Inflammatory macrophage (primary cell): ENCODE data around the gene GUCY1B1.
"Not testable (repeated sequence)": the region's sequence is repeated elsewhere in the genome, so short reads cannot be mapped to it uniquely, and the experiment has no call there.

Experiments
- DNase-seq, 2 donors: peaks; one replicate each; pipeline ENCODE4 v3.0.0-alpha.2; 2020 to 2022

GUCY1B1 gene

DNA sequence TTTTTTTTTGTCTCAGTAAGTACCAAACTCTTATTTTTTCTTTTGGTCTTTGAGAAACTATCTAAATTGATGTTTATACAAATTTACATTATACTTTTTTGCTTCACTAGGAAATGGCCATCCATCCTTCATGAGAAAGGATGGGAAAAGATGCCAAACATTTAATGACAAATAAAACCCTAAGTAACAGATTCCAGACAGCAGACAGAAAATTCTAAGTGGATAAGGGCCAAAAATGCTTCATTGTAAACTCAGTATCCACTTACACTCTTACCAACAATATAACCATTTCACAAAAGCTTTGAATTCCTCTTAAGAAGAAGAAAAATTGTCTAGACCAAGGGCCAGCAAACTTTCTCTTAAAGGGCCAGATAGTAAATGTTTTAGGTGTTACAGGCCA, 3.5 kb downstream of the GUCY1B1 start:
- no peak for DNase-seq

DNA sequence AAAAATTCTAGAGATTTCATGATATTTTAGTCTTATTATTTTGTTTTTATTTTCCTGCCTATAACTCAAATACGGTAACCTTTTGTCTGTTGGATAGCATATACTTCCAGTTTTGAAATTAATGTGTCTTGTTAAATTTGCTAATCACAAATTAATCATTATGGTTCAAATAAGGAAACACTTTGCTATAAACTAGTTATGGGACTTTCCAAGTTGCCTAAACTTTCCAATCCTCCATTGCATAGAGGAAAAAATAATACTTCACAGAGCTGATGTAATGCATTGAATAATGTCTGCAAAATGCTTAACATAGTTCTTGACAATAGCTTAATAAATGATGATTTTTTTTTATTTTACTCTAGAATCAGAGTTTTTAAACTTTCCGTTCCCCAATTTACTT, 4.7 kb downstream of the GUCY1B1 start:
- no peak for DNase-seq

DNA sequence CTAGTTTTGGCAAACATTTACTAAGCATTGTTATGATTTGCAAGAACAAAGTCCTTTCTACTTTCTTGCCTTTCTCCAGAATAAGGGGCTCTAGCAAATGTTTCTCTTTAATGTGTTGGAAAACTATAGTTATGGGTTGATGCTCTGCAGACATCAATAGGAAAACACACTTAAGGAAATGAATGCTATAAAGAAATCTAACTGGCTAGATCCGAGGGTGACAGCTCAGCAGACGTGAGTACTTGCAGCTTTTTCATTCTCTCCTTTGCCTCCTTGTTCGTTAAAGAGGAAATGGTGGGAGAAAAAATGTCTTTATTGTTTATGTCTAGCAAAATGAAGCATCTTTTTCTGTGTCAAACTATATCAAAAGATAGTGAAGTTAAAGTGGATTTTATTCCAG, 6.3 kb downstream of the GUCY1B1 start:
- no peak for DNase-seq

DNA sequence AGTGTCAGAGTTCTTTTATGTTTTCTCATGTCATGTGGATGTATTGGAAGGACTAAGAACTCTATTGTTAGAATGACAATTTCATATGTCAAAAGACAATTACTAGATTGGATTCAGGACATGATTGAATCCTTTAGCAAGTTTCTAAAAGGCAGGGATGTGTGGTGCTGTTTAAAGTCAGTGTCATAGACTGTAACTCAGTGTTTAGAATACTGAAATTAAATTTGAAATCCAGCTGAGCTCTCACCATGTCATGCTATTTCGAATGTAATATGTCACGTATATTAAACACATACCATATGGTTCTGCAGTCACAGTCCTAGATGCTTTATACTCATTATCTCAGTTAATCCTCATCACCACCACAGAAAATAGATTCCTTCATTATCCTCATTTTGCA, 7.8 kb downstream of the GUCY1B1 start:
- no peak for DNase-seq

DNA sequence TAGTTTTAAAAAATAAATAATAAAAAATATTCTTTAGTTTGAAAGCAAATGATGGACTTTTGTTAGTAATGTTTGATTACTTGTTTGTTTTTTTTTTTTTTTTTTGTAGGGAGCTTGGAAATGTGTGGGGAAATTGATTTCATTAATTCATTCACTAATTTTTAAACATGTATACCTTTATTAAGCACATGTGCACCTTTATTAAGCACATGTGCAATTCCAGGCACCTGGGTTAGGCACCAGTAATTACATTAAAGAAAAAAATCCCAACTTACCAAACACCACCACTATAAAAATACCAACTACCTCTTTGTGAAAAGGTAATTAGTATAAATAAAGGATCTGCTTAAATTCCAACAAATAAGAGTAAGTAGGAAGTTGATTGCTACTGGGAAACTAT, 9.5 kb downstream of the GUCY1B1 start:
- DNase-seq, result no peak

DNA sequence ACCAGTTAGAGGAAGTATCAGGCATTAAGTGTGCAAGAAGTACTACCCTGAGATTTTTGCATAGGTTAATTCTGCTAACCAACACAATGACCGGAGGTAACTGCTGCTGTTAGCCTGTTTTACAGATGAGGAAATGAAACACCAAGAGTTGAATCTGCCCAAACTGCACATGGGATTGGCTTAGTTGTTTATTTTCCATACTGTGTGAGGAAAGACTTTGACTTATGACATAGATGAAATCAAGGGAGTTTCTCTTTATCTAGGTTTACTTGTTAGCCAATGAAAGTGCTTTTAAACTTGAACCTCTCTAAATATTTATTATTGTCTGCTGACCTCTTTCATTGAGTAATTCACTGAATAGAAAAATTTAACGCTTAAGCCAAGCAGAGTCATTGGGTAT, 10.3 kb downstream of the GUCY1B1 start:
- peak; percentile 43 to 72 for DNase-seq

DNA sequence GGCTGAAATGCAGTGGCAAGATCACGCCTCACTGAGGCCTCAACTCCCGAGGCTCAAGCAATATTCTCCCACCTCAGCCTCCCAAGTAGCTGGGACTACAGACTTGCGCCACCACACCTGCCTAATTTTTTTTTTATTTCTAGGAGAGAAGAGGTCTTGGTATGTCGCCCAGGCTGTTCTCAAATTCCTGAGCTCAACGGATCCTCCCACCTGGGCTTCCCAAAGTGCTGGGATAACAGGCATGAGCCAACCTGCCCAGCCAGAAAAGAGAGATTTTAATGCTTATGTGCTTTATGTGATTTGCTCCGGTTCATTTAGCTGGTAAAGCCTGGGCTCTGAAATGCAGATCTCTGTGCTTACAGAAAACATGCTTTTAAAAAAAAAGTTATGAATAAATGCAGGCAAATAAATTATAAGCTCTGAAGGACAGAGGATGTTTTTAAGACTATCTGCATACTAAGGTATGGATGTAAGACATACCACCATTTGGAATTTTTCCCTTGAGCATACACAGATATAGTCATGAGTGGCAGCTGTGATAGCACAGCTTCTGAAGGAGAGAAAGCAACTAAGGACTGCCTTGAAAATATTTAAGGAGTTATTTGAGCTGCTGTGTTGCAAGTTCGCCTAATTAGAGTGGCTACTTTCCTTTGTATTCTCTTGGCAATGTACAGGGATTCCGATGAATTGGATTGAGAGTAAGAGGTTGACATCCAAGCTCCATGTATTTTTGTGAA, 13.8 kb downstream of the GUCY1B1 start:
- no peak for DNase-seq

DNA sequence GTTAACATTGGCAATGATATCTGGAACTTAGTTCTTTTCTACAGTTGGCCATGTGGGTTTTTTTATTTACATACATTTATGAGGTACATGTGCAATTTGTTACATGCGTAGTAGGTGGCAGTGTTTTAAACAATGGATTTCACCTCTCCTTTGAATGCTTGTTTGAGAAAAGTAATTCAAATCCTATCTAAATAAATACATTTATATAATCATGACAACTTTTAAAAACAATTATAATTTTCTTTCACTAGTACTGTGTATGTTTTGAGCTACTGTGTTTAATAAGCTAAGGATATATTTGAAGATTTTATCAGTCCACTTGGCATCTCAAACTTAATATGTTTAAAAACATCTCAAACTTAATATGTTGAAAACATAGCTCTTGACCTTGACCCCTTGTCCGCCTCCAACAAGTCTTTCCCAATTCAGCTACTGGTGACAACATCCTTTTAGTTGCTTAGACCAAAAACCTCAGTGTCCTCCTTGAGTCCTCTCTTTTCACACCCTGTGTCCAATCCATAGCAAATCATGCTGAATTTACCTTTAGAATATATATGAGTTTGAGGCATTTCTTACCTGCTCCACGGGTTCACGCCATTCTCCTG, 14.5 kb downstream of the GUCY1B1 start:
- no peak for DNase-seq

DNA sequence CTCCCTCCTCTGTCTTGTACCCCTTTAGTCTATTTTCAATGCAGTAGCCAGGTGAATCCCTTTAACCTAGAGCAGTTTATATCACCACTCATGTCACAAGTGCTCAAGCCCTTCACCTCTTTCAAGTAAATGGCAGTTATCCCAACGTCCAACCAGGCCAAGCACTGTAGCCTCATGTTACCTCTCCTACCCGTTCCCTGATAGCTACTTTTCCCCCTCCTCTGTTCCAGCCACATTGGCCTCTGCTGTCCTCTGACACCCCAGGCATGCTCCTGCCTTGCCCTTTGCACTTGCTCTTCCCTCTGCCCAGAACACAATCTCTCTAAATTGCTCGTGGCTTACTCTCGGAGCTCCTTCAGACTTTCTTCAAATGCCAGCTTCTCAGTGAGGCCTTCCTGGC, 15.2 kb downstream of the GUCY1B1 start:
- DNase-seq, result no peak

DNA sequence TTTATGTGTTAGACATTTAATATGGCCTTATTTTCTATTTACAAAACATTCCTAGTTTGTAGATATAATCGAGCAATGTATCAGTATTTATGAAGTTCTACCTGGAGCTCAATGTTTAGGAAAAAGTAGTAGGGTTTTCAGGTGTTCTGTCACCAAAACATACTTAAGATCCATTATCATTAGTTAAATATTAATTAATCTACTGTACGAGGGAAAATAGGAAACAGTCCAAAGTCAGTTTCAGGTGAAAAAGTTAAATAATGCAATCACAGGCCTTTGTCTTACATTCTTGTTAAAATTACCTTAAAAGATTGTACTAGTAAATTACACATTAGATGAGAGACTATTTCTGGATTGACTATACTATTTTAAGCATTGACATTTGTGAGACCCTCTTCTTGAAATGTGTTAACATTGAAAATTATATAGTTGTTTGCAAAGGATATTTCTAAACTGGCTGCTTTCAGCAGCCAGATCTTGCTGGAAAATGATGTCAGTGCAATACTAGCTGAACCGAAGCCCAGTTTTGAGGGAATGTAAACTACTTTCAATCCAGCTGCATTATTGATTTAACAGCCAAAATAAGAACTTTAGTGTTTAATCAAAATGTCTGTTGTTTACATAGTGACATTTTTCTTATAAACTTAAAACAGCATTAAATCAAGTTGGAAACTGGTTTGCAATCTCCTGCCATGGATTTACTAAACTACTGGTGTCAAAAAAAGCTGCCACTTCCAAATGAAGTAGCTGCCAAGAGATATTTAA, 19.3 kb downstream of the GUCY1B1 start:
- DNase-seq, result no peak

DNA sequence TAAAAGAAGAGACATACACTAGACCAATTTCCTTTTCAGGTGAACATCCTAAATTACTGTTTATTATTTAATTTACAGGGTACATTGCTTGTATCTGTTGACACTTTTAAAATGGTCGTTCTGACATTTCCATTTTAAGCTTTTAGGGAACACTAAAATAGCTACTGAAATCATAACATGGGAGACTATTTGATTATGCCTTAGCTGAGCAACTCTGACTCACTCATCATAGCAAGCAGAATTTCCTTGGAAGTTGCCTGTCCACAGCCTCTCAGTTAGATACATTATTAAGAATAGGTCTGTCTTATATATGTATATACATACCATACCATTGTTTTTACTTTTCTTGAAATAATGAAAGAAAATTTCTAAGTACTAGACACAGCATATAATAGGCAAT, 22.0 kb downstream of the GUCY1B1 start:
- DNase-seq, result no peak

DNA sequence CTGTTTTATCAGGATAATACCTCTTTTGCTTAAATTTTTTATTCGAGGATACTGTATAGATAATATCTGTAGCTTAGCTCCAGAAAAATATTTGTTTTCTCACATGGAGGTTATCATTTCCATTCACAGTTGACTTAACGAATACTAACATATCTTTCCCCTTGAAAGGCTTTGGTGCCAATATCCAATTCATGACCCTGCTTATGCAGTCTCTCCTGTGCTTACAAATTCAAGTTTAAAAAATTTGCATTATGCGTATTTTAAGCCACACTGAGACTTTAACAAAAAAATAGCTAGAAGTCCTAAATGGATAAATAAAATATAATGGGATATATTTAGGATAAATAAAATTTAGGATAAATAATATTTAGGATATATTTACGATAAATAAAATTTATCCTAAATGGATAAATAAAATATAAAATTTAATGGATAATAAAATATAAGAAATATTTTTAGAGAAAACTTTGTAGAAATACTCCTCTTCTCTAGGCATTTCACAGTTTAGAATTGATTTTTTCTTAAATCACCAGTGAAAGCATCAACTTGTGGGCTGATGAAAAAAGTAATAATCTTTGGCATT, 22.5 kb downstream of the GUCY1B1 start:
- no peak for DNase-seq

DNA sequence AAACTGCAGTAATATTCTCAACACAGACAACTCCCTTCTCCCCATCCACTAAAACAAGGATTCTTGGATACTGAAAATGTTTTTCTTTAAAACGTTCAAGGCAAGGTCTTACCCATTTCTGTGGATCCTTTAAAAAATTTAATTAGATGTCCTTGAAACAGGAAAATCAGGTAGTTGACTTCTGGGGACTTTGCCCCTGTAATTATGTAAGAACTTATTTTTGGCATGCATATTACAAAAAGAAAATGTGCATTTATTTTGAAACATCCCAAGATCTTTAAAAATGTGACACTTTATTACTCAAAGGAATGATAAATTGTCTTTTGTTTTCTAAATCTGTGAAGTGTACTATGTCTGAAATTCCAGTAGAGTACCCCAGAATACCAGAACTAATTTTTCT, 25.8 kb downstream of the GUCY1B1 start:
- no peak for DNase-seq

DNA sequence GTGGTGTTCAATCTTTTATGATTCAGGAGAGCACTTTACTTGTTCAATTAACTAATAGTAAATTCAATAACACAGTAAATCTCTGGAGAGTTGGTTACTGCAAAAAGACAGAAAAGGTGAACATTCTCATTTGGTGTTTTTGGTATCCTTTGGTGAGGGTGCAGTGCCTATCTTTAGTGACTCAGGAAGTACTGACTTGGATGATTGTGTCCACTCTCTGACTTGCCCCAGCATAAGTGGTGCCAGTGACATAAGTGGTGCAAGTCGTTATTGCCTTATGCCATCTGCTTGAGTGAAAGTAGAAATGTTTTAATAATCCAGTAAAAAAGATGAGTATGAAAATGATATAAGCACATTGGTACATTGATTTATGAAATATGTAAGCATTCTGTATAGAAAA, 27.0 kb downstream of the GUCY1B1 start:
- no peak for DNase-seq

DNA sequence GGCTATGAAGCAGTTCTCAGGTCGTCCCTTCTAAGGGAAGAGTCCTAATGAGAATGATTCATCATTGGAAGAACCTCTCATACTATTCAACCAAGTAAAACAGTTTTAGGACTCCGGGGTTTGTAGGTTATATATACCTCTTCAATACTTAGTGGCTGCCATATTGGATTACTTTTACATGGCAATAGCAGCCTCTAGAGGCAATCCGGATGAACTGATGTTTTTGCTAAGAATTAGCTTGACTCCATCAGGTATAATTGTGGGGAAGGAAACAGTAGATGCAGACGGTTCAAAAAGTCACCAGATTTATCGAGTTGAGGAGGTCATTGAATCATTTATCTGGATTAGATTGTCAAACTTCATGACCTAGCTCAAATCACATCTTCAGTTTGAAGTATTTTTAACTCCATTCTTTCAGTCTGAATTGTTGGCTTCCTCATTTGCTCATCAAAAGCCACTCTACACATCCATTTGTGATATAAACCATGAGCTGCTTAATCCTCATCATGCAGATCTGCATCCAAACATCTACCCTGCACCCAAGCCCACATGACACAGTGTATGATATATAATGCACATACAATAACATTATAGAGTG, 28.4 kb downstream of the GUCY1B1 start:
- peak; percentile 62 to 81 for DNase-seq

DNA sequence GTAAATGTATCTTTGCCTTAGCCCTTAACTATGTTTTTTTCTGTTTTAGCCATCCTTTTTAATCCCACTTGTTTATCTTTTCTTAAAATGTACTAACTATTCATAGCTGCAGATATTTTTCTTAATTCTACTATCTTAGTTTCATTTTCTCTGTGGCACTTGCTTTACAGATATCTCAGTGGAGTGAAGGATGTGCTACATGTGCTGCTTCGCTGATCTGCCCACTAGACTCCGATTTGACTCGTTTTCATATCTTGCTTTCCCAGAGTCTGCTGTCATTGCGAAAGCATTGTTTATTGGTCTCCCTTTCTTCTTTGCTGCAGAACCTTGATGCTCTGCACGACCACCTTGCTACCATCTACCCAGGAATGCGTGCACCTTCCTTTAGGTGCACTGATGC, 30.6 kb downstream of the GUCY1B1 start:
- DNase-seq, result no peak

DNA sequence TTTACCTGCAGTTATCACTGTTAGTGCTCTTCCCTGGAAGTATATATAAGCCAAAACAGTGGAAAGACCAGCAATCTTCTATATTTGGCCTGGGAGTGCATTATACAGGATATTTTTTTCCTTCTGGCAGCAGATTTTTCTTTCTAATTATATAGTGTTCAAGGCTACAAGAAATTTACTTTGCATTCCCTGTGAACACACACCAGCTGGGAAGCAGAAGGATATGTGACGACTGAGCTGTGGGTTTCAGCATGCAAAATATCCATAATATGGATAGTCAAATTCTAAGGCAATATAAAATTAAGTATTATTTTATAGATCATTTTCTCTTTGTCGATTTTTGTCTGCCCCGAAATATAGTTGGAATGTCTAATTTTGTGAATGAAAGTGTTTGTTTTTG, 31.2 kb downstream of the GUCY1B1 start:
- DNase-seq, result no peak

DNA sequence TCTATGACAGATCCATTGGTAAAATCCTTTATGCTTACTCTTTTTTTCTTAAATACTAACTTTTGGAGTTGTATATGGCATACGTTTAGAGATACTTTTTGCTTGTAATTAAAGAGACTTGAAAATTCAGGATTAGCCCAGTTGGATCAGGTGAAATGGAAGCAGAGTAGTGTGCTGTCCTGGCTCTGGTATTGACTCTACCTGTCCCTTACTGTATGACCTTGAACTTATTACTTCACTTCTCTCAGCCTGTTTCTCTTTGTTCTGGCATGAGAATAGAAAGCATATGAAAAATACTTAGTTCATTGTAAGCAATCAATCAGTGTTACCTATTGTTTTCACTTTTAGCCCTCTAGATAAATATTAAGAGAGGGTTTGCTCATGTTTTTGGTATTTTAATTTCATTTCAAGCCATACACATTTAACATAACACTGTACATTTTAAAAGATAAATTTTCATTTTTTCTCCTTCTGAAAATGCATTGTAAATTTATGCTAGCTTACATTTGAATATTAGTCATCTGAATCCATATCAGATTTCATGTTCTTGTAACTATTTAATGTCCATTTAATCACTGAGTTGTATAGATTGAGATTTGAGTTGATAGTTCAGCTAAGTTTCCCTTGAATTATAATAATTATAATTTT, 35.9 kb downstream of the GUCY1B1 start:
- DNase-seq, result no peak

DNA sequence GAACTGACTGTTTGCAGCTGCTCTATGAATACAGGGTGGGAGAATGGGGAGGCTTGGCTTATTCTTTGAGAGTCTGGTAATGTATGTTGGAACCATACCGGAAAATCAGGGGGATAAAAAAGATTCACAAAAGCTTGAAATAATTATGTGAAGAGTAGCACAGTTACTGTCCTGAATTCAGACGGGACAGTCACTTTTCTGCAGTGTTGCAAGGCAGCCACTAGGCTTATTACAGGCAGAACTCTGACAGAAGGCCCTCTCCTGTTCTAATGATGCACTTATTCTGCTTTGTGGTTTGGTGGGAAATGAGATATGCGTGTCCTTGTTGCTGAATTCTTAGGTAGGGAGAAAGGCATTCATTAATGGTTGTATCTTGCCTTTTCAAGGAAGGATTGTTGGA, 37.2 kb downstream of the GUCY1B1 start:
- peak in 1 of 2 donors; percentile 3 for DNase-seq

DNA sequence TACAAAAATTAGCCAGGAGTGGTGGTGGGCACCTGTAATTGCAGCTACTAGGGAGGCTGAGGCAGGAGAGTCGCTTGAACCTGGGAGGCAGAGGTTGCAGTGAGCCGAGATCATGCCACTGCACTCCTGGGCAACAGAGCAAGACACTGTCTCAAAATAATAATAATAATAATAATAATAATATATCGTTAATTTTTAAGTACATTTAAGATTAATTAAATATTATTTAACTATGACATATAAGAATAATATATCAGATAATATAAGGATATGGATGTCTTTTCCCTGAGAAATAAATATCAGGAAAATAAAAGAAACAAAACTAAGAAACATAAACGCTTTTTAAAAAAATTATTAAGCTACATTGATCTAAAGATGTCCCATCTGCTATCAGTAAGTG, 38.8 kb downstream of the GUCY1B1 start:
- DNase-seq, result not testable (repeated sequence)

DNA sequence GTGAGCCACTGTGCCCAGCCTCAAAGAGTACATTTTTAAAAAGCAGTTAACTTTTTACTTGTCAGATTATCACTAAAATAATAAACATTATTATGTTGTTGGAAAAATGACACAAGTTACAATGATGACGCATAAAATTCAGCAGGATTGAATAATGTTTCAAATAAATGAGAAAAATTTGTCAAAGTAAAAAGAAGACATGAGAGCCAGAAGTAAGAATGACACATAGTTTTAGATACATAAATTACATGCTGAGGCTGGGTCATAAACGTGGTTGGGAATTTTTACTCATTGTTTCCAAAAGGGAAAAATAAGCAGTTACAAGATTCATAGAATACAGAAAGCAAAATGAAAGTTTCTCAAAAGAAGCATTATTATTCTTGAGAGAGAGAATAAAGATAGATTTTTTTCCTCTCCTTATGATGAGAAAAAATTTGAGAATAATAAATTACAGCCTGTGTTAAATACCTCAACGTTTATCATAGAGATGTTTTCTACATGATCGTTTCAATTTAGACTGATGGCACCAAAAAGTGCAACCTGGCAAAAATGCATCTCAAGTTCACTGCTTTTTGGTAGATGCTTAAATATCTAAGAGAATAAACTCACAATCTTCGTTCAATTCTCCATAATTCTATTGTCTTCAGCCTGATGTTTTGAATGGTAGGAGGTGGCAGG, 40.4 kb downstream of the GUCY1B1 start:
- DNase-seq, result no peak

DNA sequence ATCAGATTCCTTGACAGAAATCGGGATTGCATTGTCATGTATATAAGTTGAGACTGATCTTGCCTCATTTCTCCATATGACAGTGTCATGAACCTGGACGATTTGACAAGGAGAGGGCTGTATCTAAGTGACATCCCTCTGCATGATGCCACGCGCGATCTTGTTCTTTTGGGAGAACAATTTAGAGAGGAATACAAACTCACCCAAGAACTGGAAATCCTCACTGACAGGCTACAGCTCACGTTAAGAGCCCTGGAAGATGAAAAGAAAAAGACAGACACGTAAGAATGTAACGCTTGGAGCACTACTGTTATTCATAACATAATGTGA, 40.9 kb downstream of the GUCY1B1 start:
- DNase-seq, result no peak
